ENCODE measurements around the gene HSPA6.
"Not testable (repeated sequence)": the region's sequence is repeated elsewhere in the genome, so short reads cannot be mapped to it uniquely, and the experiment has no call there.

HSPA6 gene

DNA sequence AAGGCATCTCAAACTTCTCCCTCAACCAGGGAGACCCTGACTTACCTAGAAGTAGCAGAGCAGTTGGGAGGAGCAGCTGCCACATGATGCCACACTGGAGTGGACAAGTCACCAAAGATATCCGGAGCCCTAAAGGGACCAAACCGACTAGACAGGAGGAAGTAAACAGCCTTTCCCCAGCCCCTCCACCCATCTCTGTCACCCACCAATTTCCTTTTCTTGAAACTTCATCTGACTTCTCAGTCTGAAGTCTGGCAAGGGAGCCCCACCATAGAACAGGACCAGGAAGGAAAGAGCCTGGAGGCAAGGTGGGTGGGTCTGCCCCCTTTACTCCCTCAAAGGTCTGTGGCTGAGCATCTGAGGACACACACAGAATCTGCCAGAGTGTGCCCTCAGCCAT lies 25.3 kb downstream of the HSPA6 start, which contains the start of gene FCGR3A:
Gene FCGR3A, minus strand, starts transcription at position 167 of the 400 bp plus-strand sequence. Its CDS starts 82 bp downstream, at position 85.
- Histone ChIP-seq H3K27me3 (ENCODE audit: control insufficient read depth, insufficient read depth, low read length) (no peaks in the 10 kb centered on the region), H3K9me3 (ENCODE audit: control insufficient read depth, insufficient read depth, low read length) (no peaks in the 10 kb centered on the region), H3K4me3 (ENCODE audit: low read length) (no peak within 1 kb of the TSS), H3K27ac (ENCODE audit: low read length) (no peak within 1 kb of the TSS), H3K36me3 (ENCODE audit: control insufficient read depth, insufficient read depth, low read length) (no peaks in the 10 kb centered on the region), H3K4me1 (ENCODE audit: control insufficient read depth, insufficient read depth, low read length) (no peaks in the 10 kb centered on the region)
- WGBS (ENCODE audit: insufficient coverage, insufficient read length) = no CpG with 5 or more reads among the region's 2 CpGs
- DNase-seq (ENCODE audit: low read depth, low spot score) = no peak

DNA sequence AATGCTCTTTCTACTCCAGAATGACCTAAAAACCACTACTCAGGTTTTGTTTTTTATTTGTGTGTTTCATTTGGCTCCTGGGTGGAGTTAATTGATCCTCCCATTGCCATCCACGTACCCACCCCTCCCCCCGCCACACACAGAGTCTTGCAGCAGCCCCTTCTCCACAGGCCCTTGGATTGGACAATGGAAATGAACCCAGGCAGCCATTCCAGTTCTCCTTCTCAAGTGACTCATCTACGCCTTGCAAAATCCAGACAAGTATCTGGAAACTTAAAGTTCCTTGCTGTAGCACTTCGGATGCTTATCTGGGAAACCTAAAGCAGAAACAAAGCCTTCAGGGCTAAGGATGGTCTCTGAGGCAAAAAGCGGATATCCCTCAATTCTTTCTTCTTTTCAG lies 26.6 kb downstream of the HSPA6 start:
- not testable (repeated sequence) for H3K4me3 ChIP-seq (ENCODE audit: low read length); H3K27ac ChIP-seq (ENCODE audit: low read length); H3K9me3 ChIP-seq (ENCODE audit: control insufficient read depth, insufficient read depth, low read length); H3K4me1 ChIP-seq (ENCODE audit: control insufficient read depth, insufficient read depth, low read length); DNase-seq (ENCODE audit: low read depth, low spot score); H3K36me3 ChIP-seq (ENCODE audit: control insufficient read depth, insufficient read depth, low read length); H3K27me3 ChIP-seq (ENCODE audit: control insufficient read depth, insufficient read depth, low read length)
- WGBS (ENCODE audit: insufficient coverage, insufficient read length) = no CpG with 5 or more reads among the region's 5 CpGs

DNA sequence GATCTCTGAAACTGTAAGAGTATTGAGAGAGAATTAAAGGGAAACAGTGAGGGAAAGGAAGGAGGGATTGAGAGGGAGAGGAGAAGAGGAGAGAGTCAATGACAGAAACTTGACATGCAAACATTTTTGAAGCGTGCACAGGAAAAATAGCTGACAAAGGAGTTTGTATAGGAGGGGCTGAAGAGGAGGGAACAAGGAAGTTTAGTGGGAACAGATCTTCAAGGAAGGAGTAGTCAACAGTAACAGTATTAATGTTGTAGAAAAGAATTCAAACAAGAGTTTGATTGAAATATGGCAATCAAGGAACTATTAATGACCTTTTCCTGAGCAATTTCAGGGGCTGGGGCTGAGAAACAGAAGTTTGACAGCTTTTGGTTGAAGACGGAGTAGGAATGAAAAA lies 29.3 kb downstream of the HSPA6 start:
- not testable (repeated sequence) for H3K9me3 ChIP-seq (ENCODE audit: control insufficient read depth, insufficient read depth, low read length); H3K36me3 ChIP-seq (ENCODE audit: control insufficient read depth, insufficient read depth, low read length); H3K27me3 ChIP-seq (ENCODE audit: control insufficient read depth, insufficient read depth, low read length); H3K4me1 ChIP-seq (ENCODE audit: control insufficient read depth, insufficient read depth, low read length); H3K27ac ChIP-seq (ENCODE audit: low read length); DNase-seq (ENCODE audit: low read depth, low spot score); H3K4me3 ChIP-seq (ENCODE audit: low read length)
- no CpG with 5 or more reads among the region's 2 CpGs for WGBS (ENCODE audit: insufficient coverage, insufficient read length)

DNA sequence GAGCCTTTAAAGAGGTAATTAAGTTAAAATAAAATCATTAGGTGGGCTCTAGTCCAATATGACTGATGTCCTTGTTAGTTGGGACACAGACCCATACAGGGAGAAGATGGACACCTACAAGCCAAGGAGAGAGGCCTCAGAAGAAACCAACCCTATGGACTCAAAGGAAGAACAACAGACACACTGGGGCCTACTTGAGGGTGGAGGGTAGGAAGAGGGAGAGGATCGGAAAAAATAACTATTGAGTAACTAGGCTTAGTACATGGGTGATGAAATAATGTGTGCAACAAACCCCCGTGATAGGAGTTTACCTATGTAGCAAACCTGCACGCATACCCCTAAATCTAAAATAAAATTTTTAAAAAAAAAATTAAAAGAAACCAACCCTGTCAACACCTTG lies 30.0 kb downstream of the HSPA6 start:
- H3K9me3 ChIP-seq (ENCODE audit: control insufficient read depth, insufficient read depth, low read length); H3K27ac ChIP-seq (ENCODE audit: low read length); H3K36me3 ChIP-seq (ENCODE audit: control insufficient read depth, insufficient read depth, low read length); H3K27me3 ChIP-seq (ENCODE audit: control insufficient read depth, insufficient read depth, low read length); DNase-seq (ENCODE audit: low read depth, low spot score); H3K4me3 ChIP-seq (ENCODE audit: low read length); H3K4me1 ChIP-seq (ENCODE audit: control insufficient read depth, insufficient read depth, low read length): not testable (repeated sequence)
- WGBS (ENCODE audit: insufficient coverage, insufficient read length) = no CpG with 5 or more reads among the region's 3 CpGs

DNA sequence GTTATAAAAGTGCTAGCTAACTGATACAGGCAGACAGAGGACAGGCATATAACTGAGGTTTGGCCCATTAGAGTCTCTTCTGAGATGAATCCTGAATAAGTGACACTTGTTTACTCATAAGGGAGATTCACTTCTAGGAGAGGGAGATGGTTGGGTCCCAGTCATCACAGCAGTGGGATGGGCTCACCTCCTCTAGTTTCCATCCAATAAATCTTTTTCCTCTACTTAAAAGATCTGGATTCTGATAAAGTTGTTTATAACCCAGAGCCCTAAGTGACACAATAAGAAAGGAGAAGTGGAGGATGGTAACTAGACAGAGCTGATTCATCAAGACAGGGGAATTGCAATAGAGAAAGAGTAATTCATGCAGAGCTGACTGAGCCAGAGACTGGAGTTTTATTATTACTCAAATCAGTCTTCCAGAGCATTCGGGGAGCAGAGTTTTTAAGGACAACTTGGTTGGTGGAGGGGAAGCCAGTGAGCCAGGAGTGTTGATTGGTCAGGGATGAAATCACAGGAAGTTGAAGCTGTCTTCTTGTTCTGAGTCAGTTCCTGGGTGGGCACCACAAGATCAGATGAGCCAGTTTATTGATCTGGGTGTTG lies 30.6 kb downstream of the HSPA6 start:
- not testable (repeated sequence) for DNase-seq (ENCODE audit: low read depth, low spot score); H3K9me3 ChIP-seq (ENCODE audit: control insufficient read depth, insufficient read depth, low read length); H3K4me3 ChIP-seq (ENCODE audit: low read length); H3K36me3 ChIP-seq (ENCODE audit: control insufficient read depth, insufficient read depth, low read length); H3K27me3 ChIP-seq (ENCODE audit: control insufficient read depth, insufficient read depth, low read length); H3K27ac ChIP-seq (ENCODE audit: low read length); H3K4me1 ChIP-seq (ENCODE audit: control insufficient read depth, insufficient read depth, low read length)
- no CpG with 5 or more reads among the region's 1 CpG for WGBS (ENCODE audit: insufficient coverage, insufficient read length)

DNA sequence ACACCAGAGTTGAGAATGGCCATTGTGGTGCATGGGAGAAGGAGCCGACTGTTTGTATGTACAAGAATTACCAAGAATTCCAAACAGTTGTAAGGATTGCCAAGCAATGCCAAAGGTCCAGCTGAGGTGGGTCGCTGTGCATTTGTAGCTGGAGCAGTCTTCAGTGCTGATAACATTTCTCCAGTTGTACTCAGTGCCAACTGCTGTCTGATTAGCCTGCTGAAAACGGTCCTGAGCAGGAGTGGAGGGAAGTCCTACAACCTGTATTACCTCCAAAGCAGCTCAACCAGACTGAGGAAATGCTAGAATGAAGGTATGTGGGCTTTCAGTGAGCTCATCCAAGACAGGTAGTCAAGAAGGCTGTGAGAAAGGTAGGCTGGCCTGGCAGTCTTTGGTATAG lies 31.8 kb downstream of the HSPA6 start:
- not testable (repeated sequence) for DNase-seq (ENCODE audit: low read depth, low spot score); H3K36me3 ChIP-seq (ENCODE audit: control insufficient read depth, insufficient read depth, low read length); H3K4me1 ChIP-seq (ENCODE audit: control insufficient read depth, insufficient read depth, low read length); H3K9me3 ChIP-seq (ENCODE audit: control insufficient read depth, insufficient read depth, low read length); H3K27me3 ChIP-seq (ENCODE audit: control insufficient read depth, insufficient read depth, low read length); H3K27ac ChIP-seq (ENCODE audit: low read length); H3K4me3 ChIP-seq (ENCODE audit: low read length)
- WGBS (ENCODE audit: insufficient coverage, insufficient read length) = no CpG with 5 or more reads among the region's 3 CpGs

DNA sequence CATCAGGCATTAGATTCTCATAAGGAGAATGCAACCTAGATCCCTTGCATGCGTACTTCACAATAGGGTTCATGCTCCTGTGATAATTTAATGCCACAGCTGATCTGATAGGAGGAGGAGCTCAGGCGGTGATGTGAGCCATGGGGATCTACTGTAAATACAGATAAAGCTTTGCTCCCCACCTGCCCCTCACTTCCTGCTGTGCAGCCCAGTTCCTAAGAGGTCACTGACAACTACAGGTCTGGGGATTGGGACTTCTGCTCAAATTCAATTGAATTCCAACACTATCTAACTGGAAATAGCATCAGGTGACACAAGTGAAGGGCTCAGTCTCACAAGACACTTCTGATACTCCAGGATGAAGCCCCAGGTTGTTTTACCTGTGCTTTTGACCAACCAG lies 32.6 kb downstream of the HSPA6 start:
- WGBS (ENCODE audit: insufficient coverage, insufficient read length) = no CpG with 5 or more reads among the region's 2 CpGs
- H3K4me3 ChIP-seq (ENCODE audit: low read length); H3K27ac ChIP-seq (ENCODE audit: low read length); H3K9me3 ChIP-seq (ENCODE audit: control insufficient read depth, insufficient read depth, low read length); H3K4me1 ChIP-seq (ENCODE audit: control insufficient read depth, insufficient read depth, low read length); H3K36me3 ChIP-seq (ENCODE audit: control insufficient read depth, insufficient read depth, low read length); H3K27me3 ChIP-seq (ENCODE audit: control insufficient read depth, insufficient read depth, low read length); DNase-seq (ENCODE audit: low read depth, low spot score): not testable (repeated sequence)

DNA sequence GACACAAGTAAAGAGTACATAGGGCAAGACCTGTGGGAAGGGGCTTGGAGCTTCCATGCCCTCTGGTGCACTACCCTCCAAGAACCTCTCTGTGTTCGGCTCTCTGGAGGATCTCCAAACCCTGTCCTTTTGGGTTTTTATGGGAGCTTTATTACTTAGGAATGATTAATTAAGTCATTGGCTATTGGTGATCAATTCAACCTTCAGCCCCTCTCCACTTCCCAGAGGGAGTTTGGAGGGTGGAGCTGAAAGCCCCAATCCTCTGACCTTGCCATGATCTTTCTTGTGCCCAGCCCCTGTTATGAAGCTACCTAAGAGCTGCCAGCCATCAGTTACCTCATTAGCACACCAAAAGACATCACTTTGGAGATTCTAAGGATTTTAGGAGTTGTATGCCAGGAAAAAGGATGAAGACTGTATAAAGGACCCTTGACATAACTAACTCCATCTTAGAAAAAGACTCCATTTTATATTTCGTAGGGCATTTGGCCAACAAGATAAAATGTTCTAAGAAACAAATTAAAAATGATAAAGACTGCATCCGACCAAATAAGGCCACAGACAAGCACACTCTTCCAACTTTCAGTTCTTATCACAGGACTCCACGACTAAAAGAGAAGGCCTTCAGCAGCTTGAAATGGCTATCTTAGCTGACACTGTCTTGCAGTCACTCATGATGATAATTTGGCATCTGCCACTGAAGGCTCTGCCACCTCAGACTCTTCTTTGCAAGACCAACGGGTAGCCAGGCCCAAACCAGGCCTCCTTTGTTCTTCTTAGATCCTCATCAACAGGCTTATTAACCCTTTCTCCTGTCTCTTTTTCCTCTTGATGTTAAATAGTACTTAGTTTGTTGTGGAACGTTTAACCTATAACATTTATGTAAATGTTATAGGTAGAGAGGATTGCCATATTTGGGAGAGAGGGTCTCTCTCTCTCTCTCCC lies 33.4 kb downstream of the HSPA6 start:
- H3K9me3 ChIP-seq (ENCODE audit: control insufficient read depth, insufficient read depth, low read length); H3K27ac ChIP-seq (ENCODE audit: low read length); DNase-seq (ENCODE audit: low read depth, low spot score); H3K36me3 ChIP-seq (ENCODE audit: control insufficient read depth, insufficient read depth, low read length); H3K4me1 ChIP-seq (ENCODE audit: control insufficient read depth, insufficient read depth, low read length); H3K27me3 ChIP-seq (ENCODE audit: control insufficient read depth, insufficient read depth, low read length); H3K4me3 ChIP-seq (ENCODE audit: low read length): not testable (repeated sequence)
- no CpG with 5 or more reads among the region's 6 CpGs for WGBS (ENCODE audit: insufficient coverage, insufficient read length)

DNA sequence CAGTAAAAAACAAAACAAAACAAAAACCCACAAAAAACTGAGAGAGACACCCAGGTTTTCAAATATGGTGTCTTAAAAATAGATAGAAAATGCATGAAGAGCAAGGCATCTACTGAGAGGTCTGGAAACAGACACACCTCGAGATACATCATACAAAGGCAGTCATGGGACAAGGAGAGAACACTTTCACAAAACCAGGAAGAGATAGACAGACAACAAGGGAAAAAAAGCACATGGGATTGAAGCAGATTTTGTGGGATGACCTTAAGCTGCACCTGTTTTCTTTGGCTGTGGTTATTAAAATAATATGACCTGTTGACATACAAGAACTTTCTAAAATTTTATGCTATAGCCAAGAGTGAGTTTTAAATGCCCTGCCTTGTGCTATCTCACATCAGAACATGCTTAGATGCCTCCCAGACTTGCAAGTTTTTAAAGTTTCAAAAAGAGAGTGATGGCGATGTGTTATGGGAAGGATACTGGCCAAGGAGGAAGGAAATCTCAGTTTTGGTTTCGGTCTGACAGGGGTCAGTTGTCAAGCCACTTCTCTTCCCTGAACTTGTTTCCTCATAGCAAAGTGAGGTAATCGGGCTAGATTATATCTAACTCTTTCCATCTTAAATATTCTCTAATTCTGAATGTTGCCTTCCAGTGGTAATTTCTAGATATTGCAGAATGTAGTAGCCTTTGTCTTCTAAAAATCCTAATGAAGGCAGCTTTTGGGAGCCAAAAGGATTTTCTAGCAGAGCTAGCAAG lies 36.8 kb downstream of the HSPA6 start:
- not testable (repeated sequence) for H3K9me3 ChIP-seq (ENCODE audit: control insufficient read depth, insufficient read depth, low read length); H3K4me3 ChIP-seq (ENCODE audit: low read length); H3K36me3 ChIP-seq (ENCODE audit: control insufficient read depth, insufficient read depth, low read length); DNase-seq (ENCODE audit: low read depth, low spot score); H3K4me1 ChIP-seq (ENCODE audit: control insufficient read depth, insufficient read depth, low read length); H3K27me3 ChIP-seq (ENCODE audit: control insufficient read depth, insufficient read depth, low read length); H3K27ac ChIP-seq (ENCODE audit: low read length)
- no CpG with 5 or more reads among the region's 4 CpGs for WGBS (ENCODE audit: insufficient coverage, insufficient read length)

DNA sequence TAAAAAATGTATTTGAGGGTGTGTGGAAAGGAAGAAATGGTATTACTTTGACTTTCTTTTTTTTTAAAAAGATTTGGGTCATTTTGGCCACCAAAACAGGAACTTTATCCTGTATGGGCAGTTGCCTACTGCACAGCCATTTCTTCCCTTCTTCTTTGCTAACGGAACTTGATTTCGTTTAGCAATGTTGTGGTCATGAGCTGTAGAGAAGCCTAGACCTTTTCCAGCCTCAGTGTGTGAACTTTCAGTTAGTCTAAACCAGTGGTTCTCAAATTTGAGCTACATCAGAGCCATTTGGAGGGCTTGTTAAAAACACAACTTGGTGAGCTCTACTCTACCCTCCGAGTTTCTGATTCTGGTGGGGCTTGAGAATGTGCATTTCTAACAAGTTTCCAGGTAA lies 38.1 kb downstream of the HSPA6 start:
- WGBS (ENCODE audit: insufficient coverage, insufficient read length) = no CpG with 5 or more reads among the region's 3 CpGs
- H3K36me3 ChIP-seq (ENCODE audit: control insufficient read depth, insufficient read depth, low read length); H3K4me1 ChIP-seq (ENCODE audit: control insufficient read depth, insufficient read depth, low read length); H3K27me3 ChIP-seq (ENCODE audit: control insufficient read depth, insufficient read depth, low read length); H3K4me3 ChIP-seq (ENCODE audit: low read length); DNase-seq (ENCODE audit: low read depth, low spot score); H3K9me3 ChIP-seq (ENCODE audit: control insufficient read depth, insufficient read depth, low read length); H3K27ac ChIP-seq (ENCODE audit: low read length): not testable (repeated sequence)
